LNCAP (cell line): Measurements from ENCODE around the gene AIFM1.

Experiments used
- CTCF ChIP-seq: fragments of 450-650 bp; IDR thresholded peaks from 2 replicates; pipeline ENCODE4 v1.5.1; 2017; ENCODE audit warnings: mild to moderate bottlenecking

The AIFM1 gene

GRCh38 chrX:130190801-130191200 is 25.2 kb upstream of the AIFM1 start:
- TF ChIP-seq CTCF, result no peak

GRCh38 chrX:130186651-130187050 is 21.0 kb upstream of the AIFM1 start:
- TF ChIP-seq CTCF, result no peak

- no peak for TF ChIP-seq CTCF
Measured at GRCh38 chrX:130184857-130185256, 19.2 kb upstream of the AIFM1 start.

- no peak for TF ChIP-seq CTCF
Measured at GRCh38 chrX:130184168-130184567, 18.5 kb upstream of the AIFM1 start.

- no peak for TF ChIP-seq CTCF
Measured at GRCh38 chrX:130179579-130180215, 14.1 kb upstream of the AIFM1 start.

GRCh38 chrX:130179170-130179569 is 13.5 kb upstream of the AIFM1 start:
- TF ChIP-seq CTCF, result no peak

- TF ChIP-seq CTCF, result no peak
Measured at GRCh38 chrX:130176942-130177341, 11.3 kb upstream of the AIFM1 start.

GRCh38 chrX:130176354-130176776 is 10.7 kb upstream of the AIFM1 start:
- no peak for TF ChIP-seq CTCF
